Endodermal cell (in vitro differentiated cells): ENCODE data around the gene LPP. TPM values are rescaled to one million over a fixed set of nuclear protein-coding genes. Genes with fewer than 3 reads are reported as not detected.

ENCODE experiments used
- DNase-seq: peaks from one replicate; pipeline ENCODE4 v3.0.0-alpha.2; 2017
- H3K27ac ChIP-seq: 2 replicates; pipeline ENCODE4 v1.5.1; 2013; ENCODE audit warnings: mild to moderate bottlenecking, low read depth, low read length, moderate library complexity
- H3K27me3 ChIP-seq: 2 replicates; pipeline ENCODE4 v1.6.1; 2013; ENCODE audit warnings: mild to moderate bottlenecking, low read length, moderate library complexity; ENCODE audit not compliant: insufficient read depth, control insufficient read depth, poor library complexity, severe bottlenecking
- H3K36me3 ChIP-seq: 2 replicates; pipeline ENCODE4 v1.7.0; 2013; ENCODE audit warnings: mild to moderate bottlenecking, low read length, moderate library complexity; ENCODE audit not compliant: control insufficient read depth, insufficient read depth
- H3K4me1 ChIP-seq: one replicate; pipeline ENCODE4 v1.7.0; 2013; ENCODE audit warnings: low read length; ENCODE audit not compliant: control insufficient read depth, insufficient read depth
- H3K4me3 ChIP-seq: 2 replicates; pipeline ENCODE4 v1.5.1; 2013; ENCODE audit warnings: mild to moderate bottlenecking, low read length, moderate library complexity
- H3K9ac ChIP-seq: 2 replicates; pipeline ENCODE4 v1.6.1; 2013; ENCODE audit warnings: mild to moderate bottlenecking, low read length, moderate library complexity; ENCODE audit not compliant: poor library complexity, severe bottlenecking; ENCODE audit errors: extremely low read depth
- H3K9me3 ChIP-seq: 2 replicates; pipeline ENCODE4 v1.6.1; 2013; ENCODE audit warnings: mild to moderate bottlenecking, low read length, moderate library complexity; ENCODE audit not compliant: control insufficient read depth
- H3K27ac Mint-ChIP-seq: 2 replicates; pipeline ENCODE4 v1.8.0; 2020; ENCODE audit warnings: mixed read lengths
- H3K27me3 Mint-ChIP-seq: 2 replicates; pipeline ENCODE4 v1.8.0; 2021; ENCODE audit warnings: mild to moderate bottlenecking, mixed read lengths; ENCODE audit not compliant: insufficient read depth
- H3K36me3 Mint-ChIP-seq: 2 replicates; pipeline ENCODE4 v1.8.0; 2020; ENCODE audit warnings: low read depth, mixed read lengths
- H3K4me1 Mint-ChIP-seq: 2 replicates; pipeline ENCODE4 v1.8.0; 2020; ENCODE audit warnings: mixed read lengths
- H3K4me3 Mint-ChIP-seq: 2 replicates; pipeline ENCODE4 v1.8.0; 2020; ENCODE audit warnings: mild to moderate bottlenecking, moderate library complexity, mixed read lengths
- H3K9me3 Mint-ChIP-seq: 2 replicates; pipeline ENCODE4 v1.8.0; 2020; ENCODE audit warnings: mild to moderate bottlenecking, mixed read lengths
- WGBS, 2 experiments: methylation state at CpG; one replicate each; pipeline versions ENCODE4 v1.1.5 to v1.1.7; 2013; ENCODE audit warnings: missing lambda C conversion rate in 2 of 2, mixed read lengths in 1 of 2; ENCODE audit not compliant: insufficient coverage in 1 of 2, insufficient read length in 1 of 2; 5-methylcytosine and 5-hydroxymethylcytosine counted together
- total RNA-seq, 2 donors: library from RNA; stranded (reverse); fragmentation: NEBNext Ultra II Directional in 1 of 2; extraction: Animal tissue kit (Norgen Biotek cat#: 25700) in 1 of 2; gene quantifications; 2 replicates in 1 of 2; 3 replicates in 1 of 2; pipeline ENCODE4 v1.2.1, GENCODE V29; 2021
- TF ChIP-seq, protein P1 (sequence below): fragments of 200-600 bp; sonication (generic); conservative IDR thresholded peaks from 2 replicates; pipeline ENCODE4 v1.5.0; 2021; ENCODE audit warnings: antibody characterized with exemption, mild to moderate bottlenecking

The LPP gene
- total RNA-seq, 2 donors from 2014 or later = 78.0 to 105 TPM

DNA sequence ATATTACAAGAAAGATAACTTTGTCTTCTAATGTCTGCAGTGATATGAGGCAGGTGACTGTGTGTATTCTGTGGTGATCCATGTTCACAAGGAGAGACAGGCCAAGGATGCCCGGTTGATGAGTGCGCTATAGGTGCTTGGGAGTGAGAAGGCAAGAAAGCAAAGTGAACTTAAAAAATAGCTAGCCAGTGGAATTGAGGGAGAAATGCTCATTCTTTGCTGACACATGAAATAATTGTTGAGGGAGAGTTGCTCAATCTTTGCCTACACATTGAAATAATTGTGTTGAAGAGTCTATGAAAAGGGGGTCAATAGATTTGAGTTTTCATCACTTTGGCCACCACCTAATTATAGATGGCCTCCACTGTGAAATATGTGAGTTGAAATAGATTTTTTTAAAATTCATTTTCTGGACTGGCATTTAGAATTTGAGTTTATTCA lies 156.3 kb downstream of the LPP start:
- Mint-ChIP-seq H3K27me3 (no peaks in the 10 kb centered on the region), H3K9me3 (no peaks in the 10 kb centered on the region), H3K36me3 (peaks cover 12% of the 10 kb centered on the region), H3K27ac (no peak overlapping the region), H3K4me1 (peaks cover 8% of the 10 kb centered on the region), H3K4me3 (no peak overlapping the region)
- Histone ChIP-seq H3K36me3 (peaks cover 23% of the 10 kb centered on the region), H3K9me3 (no peaks in the 10 kb centered on the region), H3K27me3 (no peaks in the 10 kb centered on the region), H3K4me1 (peaks cover 4% of the 10 kb centered on the region), H3K9ac (no peak overlapping the region), H3K27ac (no peak overlapping the region), H3K4me3 (no peak overlapping the region)
- DNase-seq = no peak
- TF ChIP-seq, protein P1, sequence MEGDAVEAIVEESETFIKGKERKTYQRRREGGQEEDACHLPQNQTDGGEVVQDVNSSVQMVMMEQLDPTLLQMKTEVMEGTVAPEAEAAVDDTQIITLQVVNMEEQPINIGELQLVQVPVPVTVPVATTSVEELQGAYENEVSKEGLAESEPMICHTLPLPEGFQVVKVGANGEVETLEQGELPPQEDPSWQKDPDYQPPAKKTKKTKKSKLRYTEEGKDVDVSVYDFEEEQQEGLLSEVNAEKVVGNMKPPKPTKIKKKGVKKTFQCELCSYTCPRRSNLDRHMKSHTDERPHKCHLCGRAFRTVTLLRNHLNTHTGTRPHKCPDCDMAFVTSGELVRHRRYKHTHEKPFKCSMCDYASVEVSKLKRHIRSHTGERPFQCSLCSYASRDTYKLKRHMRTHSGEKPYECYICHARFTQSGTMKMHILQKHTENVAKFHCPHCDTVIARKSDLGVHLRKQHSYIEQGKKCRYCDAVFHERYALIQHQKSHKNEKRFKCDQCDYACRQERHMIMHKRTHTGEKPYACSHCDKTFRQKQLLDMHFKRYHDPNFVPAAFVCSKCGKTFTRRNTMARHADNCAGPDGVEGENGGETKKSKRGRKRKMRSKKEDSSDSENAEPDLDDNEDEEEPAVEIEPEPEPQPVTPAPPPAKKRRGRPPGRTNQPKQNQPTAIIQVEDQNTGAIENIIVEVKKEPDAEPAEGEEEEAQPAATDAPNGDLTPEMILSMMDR = no peak
- 94 to 96% methylated on average over 2 of the region's 2 CpGs for WGBS, 2 experiments

DNA sequence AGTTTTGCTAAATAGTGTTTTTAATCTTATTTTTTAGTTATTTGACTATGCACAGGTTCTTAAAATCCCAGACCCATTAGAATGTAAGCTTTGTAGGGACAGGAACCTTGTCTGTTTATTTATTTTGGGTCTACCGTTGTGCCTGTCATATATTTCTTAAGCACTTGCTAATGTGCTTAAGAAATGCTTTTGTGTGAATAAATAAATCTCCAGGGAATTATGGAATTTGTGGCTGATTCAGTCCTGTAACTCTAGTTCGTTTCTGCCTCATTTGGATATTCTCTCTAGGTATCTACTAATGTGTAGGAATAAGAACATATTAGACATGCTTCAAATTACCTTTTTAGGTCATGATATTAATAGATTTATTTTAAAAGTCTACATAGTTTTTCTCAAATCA lies 161.6 kb downstream of the LPP start:
- 97 to 100% methylated on average over 1 to 2 of the region's 2 CpGs for WGBS, 2 experiments
- DNase-seq = no peak
- Histone ChIP-seq H3K4me1 (no peaks in the 10 kb centered on the region), H3K27ac (no peak overlapping the region), H3K36me3 (peaks cover 3% of the 10 kb centered on the region), H3K27me3 (no peaks in the 10 kb centered on the region), H3K4me3 (no peak overlapping the region), H3K9me3 (no peaks in the 10 kb centered on the region), H3K9ac (no peak overlapping the region)
- Mint-ChIP-seq H3K27me3 (no peaks in the 10 kb centered on the region), H3K36me3 (peaks cover 5% of the 10 kb centered on the region), H3K27ac (no peak overlapping the region), H3K9me3 (no peaks in the 10 kb centered on the region), H3K4me3 (no peak overlapping the region), H3K4me1 (no peaks in the 10 kb centered on the region)
- TF ChIP-seq, protein P1 = no peak

DNA sequence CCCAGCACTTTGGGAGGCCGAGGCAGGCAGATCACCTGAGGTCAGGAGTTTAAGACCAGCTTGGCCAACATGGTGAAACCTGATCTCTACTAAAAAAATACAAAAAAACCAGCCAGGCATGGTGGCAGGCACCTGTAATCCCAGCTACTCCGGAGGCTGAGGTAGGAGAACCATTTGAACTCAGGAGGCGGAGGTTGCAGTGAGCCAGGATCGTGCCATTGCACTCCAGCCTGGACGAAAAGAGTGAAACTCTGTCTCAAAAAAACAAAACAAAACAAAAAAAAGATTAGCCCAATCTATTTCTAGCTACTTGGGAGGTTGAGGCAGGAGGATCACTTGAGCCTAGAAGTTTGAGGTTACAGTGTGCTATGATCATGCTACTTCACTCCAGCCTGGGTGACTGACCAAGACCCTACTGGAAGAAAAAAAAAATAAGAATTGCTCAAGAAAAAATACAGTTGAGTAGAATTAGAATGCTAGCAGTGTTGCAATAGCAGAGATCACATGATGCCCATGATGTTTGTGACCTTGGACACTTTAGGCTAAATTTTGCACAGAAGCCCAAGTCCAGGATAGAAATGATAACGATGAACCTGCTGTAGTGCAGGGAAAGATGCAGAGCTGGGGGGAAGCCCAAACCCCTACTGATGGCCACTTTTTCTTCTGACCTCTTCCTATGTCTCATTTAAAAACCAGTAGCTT lies 162.2 kb downstream of the LPP start:
- Mint-ChIP-seq H3K9me3 (no peaks in the 10 kb centered on the region), H3K27me3 (no peaks in the 10 kb centered on the region), H3K4me1 (no peaks in the 10 kb centered on the region), H3K36me3 (peaks cover 5% of the 10 kb centered on the region), H3K4me3 (no peak overlapping the region), H3K27ac (no peak overlapping the region)
- DNase-seq = no peak
- WGBS, 2 experiments = 91 to 96% methylated on average over 3 to 6 of the region's 6 CpGs
- TF ChIP-seq, protein P1 = no peak
- H3K27ac ChIP-seq = no peak overlapping the region
- H3K27me3 ChIP-seq = no peaks in the 10 kb centered on the region
- no peak overlapping the region for H3K9ac ChIP-seq
- no peak overlapping the region for H3K4me3 ChIP-seq
- H3K4me1 ChIP-seq = no peaks in the 10 kb centered on the region
- no peaks in the 10 kb centered on the region for H3K9me3 ChIP-seq
- H3K36me3 ChIP-seq = peaks cover 3% of the 10 kb centered on the region
